T47D (cell line): ENCODE data around the gene MICAL3.
"Not testable (repeated sequence)": the region's sequence is repeated elsewhere in the genome, so short reads cannot be mapped to it uniquely, and the experiment has no call there.

Experiments
- DNase-seq, 2 experiments: peaks; one replicate each; pipeline versions ENCODE4 v3.0.0 to v3.0.0-alpha.2; 2011 to 2012; ENCODE audit warnings: low read depth in 1 of 2, low spot score in 1 of 2
- JUND ChIP-seq: IDR thresholded peaks from 2 replicates; pipeline ENCODE4 v1.6.1; 2012; ENCODE audit warnings: low read depth
- in situ Hi-C: cut with HindIII; loops from 2 replicates; pipeline ENCODE4 v1.10.0; 2016; ENCODE audit warnings: low sequenced_read_pairs, low pct_unique_long_range_greater_than_20kb

MICAL3 gene

GRCh38 chr22:17888439-17888838 is 135.9 kb downstream of the MICAL3 start:
- in situ Hi-C loops: no loop called here
- DNase-seq: no peak
- no peak for TF ChIP-seq JUND

DNA sequence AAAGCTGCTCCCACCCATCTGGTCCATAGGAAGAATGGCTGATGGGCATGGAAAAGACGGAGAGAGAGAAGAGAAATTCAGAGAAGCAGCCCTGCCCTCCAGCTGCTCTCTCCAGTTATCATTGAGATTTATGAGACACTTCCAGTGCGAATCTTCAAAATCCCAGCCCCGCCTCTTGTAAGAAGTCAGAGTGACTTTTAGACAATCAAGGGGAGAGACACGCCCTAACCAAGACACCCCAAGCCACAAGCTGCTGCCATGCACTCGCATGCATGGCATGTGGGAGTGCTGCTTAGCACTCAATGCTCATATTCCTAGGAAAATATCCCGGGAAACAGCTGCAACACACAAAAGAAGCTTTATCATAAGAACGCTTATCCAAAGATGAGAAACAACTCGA is 139.5 kb downstream of the MICAL3 start:
- in situ Hi-C loops: no loop called here
- no peak for TF ChIP-seq JUND
- DNase-seq: no peak

DNA sequence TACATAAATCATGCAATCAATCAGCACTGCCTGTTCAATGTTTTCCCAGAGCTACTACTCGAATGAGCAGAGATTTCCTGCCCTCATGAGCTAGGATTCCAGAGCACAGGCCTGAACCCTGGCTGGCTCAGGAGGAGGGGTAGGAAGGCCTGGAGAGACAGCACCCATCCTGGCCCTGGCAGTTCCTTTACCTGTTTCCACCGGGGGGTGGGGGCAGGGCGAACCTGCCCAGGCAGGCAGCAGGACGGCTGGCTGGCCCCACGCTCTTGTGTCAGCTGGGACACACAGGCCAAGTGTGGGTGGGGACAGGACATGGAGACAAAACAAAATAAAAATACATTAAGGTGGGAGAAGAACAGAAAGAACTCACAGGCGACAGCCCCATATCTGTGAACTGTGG is 140.3 kb downstream of the MICAL3 start:
- in situ Hi-C loops: no loop called here
- peak in 1 of 2 experiments; percentile 20 for DNase-seq
- TF ChIP-seq JUND: no peak

DNA sequence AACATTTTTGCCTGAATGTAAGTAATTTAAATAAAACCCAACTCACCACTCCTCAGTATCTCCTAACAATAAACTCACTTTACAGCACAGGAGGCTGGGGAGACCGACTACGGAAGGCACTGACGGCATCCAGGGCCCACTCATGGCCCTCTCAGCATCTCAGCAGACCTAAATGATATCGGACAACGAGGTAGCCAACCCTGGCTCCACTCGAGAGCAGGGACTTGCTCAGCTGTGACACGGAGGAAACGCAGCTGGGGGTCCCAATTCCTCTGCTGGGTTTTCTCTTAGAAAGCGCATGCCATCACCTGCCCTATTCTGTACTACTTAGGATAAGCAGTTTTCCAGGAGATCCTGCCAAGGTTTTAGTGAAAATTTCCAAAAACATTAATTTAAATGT is 141.0 kb downstream of the MICAL3 start:
- no peak for DNase-seq
- no peak for TF ChIP-seq JUND
- in situ Hi-C loops: no loop called here

- DNase-seq: no peak
- TF ChIP-seq JUND: no peak
- in situ Hi-C loops: no loop called here
These were observed 141.6 kb downstream of the MICAL3 start for GRCh38 chr22:17882727-17883126.

- no peak for TF ChIP-seq JUND
- no peak for DNase-seq
These were observed 142.2 kb downstream of the MICAL3 start for GRCh38 chr22:17882162-17882561.

GRCh38 chr22:17881366-17881765 is 143.0 kb downstream of the MICAL3 start:
- no peak for TF ChIP-seq JUND
- in situ Hi-C loops: no loop called here
- no peak for DNase-seq

More at GRCh38 chr22:17882162-17882561, 142.2 kb downstream of the MICAL3 start:
- in situ Hi-C loops: no loop called here

GRCh38 chr22:17880468-17880867 is 143.9 kb downstream of the MICAL3 start:
- in situ Hi-C loops: no loop called here
- no peak for TF ChIP-seq JUND
- DNase-seq: no peak

GRCh38 chr22:17880020-17880419 is 144.3 kb downstream of the MICAL3 start:
- TF ChIP-seq JUND: no peak
- DNase-seq: no peak
- in situ Hi-C loops: no loop called here

GRCh38 chr22:17878941-17879340 is 145.4 kb downstream of the MICAL3 start:
- in situ Hi-C loops: no loop called here
- no peak for DNase-seq

DNA sequence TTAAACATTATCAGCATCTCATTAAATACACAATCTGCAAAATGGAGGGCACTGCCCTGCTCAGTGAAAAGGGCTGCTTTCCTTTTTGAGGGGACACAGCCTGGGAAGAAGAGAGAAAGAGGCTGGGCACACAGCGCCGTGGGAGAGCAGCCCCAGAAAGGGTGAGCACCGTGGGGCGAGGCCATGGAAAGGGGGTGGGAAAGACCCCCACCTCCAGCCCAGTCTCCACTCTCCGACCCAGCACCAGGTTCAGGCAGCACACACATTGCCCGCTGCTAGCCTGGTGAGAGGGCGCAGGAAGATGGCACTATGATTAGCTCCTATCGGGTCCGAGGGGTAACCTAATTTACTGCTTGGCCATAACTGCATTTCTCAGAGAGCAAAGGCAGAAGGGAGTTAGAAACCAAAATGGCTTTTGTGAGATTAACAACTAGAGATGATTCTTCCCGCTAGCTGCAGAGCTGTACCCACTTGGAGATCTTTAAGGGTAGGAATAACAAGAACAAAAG is 146.1 kb downstream of the MICAL3 start:
- no peak for DNase-seq
- in situ Hi-C loops: no loop called here
- TF ChIP-seq JUND: no peak

More at GRCh38 chr22:17878941-17879340, 145.4 kb downstream of the MICAL3 start:
- TF ChIP-seq JUND: no peak

GRCh38 chr22:17876878-17877855 is 147.2 kb downstream of the MICAL3 start:
- in situ Hi-C loops: not testable (repeated sequence)

DNA sequence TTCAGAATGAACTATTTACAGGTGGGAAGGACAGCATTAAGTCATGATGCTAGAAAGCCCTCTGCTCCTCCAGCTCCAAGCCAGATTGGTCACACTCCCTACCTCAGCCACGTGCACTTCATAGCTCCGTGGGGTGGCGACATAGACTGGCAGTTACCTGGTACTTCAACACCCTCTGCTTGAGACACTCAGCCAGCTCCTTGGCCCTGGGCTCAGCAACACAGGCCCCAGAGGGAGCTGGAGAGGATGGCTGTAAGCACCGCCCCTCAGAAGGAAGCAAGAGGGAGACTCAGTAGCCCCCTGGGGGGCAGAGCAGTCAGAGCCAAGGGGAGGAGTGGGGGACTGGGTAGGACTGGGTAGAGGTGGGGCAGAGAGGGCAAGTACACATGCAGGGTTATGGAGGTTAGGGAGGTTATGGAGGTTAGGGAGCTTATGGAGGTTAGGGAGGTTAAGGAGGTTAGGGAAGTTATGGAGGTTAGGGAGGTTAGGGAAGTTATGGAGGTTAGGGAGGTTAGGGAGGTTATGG is 148.0 kb downstream of the MICAL3 start:
- peak; percentile 22 to 53 for DNase-seq
- no peak for TF ChIP-seq JUND
- in situ Hi-C loops: no loop called here

More at GRCh38 chr22:17876878-17877855, 147.2 kb downstream of the MICAL3 start:
- not testable (repeated sequence) for DNase-seq

- in situ Hi-C loops: no loop called here
These were observed 148.7 kb downstream of the MICAL3 start for GRCh38 chr22:17875631-17876030.

More at GRCh38 chr22:17875631-17876030, 148.7 kb downstream of the MICAL3 start:
- DNase-seq: no peak
- TF ChIP-seq JUND: no peak
